Activated T-cell treated with anti-CD3 and anti-CD28 coated beads for 1 hour (primary cell): Measurements from ENCODE around the gene ZNF107.
A peak's percentile ranks its signal among the peaks of the same experiment; 100 is the strongest.

Source experiments
- DNase-seq: peaks from one replicate; pipeline ENCODE4 v3.0.0-alpha.2; 2020; ENCODE audit warnings: low read depth

Gene ZNF107

GRCh38 chr7:64665980-64666662 lies at the start of gene ZNF107:
Gene ZNF107 (plus strand): TSS chr7:64666133. CDS start chr7:64666283, 150 bp downstream.
- peak; percentile 65 for DNase-seq

GRCh38 chr7:64618785-64619456 lies 47.0 kb upstream of the ZNF107 start:
- DNase-seq = no peak

- no peak for DNase-seq
These were observed 46.2 kb upstream of the ZNF107 start for GRCh38 chr7:64619705-64620104.

GRCh38 chr7:64621656-64622055 lies 44.3 kb upstream of the ZNF107 start:
- no peak for DNase-seq

DNA sequence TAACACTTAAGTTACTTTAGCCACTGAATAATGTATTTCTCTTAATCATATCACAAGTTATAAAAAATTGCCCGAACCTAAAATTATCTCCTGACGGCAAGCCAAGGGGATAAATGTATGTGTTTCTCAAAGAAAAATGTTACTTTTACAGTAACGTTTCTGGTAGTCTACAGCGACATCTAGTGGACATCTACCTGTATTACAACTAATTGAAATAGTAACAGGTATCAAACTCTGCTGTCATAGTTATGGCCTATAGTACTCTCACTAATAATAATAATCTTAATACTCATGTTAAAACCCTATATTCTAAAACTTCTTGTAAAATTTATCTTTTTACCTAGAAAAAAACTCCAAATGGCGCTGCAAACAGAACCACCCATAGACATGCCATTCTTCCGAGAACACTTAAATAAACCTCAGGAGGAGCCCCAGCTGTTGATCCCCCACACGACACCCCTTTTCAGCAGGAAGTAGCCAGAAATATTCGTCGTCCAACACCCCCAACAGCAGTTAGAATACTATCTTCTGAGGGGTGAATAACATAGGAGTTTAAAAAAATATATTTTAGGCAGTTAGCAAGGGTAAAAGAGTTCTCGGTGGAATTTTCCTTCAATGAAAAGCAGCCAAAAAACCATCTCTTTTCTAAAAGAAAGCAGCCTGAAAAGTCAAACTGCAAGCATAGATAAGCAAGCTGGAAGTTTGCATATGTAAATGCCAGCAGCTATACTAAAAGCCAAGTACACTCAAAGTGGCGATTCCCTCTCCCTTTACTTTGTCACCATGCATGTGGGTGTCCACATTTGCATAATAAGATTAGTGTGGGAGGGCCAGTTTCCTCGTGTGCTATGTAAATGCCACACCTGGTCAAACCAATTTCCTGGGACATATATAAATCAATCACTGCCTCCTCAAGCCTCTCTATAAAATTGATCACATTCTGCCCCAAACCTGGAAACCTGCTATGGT lies 40.5 kb upstream of the ZNF107 start:
- DNase-seq = no peak

DNA sequence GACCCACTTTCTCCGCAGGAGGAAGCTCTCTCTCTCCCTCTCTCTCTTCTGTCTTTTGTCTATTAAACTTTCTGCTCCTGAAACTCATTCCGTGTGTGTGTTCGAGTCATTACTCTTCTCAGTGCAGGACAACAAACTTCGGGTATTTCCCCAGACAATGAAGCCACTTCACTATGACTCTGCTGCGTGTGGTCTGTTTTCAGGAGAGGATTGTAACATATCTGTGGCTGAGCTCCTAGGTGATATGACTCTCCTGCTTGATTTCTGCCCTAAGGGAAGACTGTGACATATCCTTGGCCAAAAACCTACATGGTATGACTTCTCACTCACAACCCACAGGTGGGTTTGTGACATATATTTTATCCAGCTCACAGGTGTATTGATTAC lies 39.9 kb upstream of the ZNF107 start:
- DNase-seq = no peak

DNA sequence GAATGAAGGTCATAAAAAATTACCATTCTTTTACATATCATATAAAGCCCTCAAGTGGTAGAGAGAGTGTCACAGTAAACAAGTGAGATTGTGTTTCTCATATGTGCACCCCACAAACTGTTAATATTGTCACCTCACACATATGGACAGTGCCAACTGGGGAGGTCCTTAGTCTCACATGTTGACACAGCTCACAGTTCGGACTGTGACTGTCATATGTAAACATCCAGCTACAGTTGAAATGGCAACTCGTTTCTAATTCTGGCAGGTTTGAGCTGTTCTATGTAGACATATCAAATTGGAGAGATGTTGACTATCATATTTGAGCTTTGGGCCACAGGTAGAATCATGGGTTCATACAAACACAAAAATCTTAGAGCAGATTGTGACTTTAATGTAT lies 39.4 kb upstream of the ZNF107 start:
- no peak for DNase-seq

DNA sequence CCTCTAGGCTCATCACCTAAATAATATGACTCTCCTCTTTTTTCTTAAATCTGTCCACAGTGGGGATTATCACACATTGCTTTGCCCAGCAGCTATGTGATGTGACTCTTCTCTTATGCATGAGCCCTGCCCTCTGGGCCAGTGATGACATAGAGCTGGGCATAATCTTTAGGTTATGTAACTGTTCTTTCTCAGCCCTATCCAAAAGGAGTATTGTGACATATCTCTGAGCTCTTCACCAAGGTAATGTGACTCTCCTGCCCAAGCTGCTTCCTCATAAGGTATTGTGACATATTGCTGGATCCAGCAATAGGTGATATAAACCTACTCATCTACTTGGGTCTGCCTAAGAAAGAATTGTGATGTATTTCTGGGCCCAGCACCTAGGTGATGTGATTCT lies 37.7 kb upstream of the ZNF107 start:
- no peak for DNase-seq

- DNase-seq = no peak
These were observed 37.2 kb upstream of the ZNF107 start for GRCh38 chr7:64628721-64629120.

- DNase-seq = no peak
These were observed 35.4 kb upstream of the ZNF107 start for GRCh38 chr7:64630496-64630895.

GRCh38 chr7:64632029-64632428 lies 33.9 kb upstream of the ZNF107 start:
- no peak for DNase-seq

DNA sequence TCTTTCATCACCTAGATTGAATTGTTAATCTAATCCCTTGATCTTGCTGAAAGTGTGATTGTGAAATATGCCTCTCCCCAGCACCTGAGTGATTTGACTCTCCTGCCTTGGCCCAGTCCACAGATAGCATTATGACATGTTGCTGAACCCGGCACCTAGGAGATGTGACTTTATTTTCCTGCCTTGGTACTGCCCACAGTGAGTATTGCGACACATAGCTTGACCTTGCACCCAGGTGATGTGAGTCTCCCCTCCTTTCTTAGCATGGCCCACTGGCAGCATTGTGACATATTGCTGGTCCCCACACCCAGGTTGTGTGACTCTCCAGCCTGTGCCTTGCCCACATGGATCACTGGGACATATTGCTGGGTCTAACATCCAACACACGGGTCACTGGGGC lies 32.5 kb upstream of the ZNF107 start:
- no peak for DNase-seq

- DNase-seq = no peak
These were observed 31.4 kb upstream of the ZNF107 start for GRCh38 chr7:64634406-64635062.

GRCh38 chr7:64636386-64636785 lies 29.5 kb upstream of the ZNF107 start:
- no peak for DNase-seq

- no peak for DNase-seq
These were observed 28.1 kb upstream of the ZNF107 start for GRCh38 chr7:64637521-64638445.

GRCh38 chr7:64638822-64639221 lies 27.1 kb upstream of the ZNF107 start:
- no peak for DNase-seq

GRCh38 chr7:64639267-64640001 lies 26.5 kb upstream of the ZNF107 start:
- no peak for DNase-seq

DNA sequence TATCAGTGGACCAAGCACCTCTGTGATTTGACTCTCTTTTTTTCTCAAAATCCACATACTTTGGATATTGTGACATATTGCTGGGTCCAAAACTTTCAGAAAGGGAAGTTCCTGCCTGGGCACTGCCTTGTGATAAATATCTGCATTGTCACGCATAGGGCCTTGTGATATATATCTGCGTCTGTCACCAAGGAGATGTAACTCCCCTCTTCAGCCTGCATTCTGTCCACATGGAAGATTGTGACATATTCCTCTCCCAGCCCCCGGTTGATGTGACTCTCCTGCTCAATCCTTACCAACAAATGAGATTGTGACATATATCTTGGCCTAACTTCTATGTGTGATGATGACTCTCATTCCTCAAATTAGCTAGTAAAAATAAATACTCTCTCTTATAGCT lies 25.4 kb upstream of the ZNF107 start:
- DNase-seq = no peak

- DNase-seq = no peak
These were observed 23.9 kb upstream of the ZNF107 start for GRCh38 chr7:64642046-64642445.

DNA sequence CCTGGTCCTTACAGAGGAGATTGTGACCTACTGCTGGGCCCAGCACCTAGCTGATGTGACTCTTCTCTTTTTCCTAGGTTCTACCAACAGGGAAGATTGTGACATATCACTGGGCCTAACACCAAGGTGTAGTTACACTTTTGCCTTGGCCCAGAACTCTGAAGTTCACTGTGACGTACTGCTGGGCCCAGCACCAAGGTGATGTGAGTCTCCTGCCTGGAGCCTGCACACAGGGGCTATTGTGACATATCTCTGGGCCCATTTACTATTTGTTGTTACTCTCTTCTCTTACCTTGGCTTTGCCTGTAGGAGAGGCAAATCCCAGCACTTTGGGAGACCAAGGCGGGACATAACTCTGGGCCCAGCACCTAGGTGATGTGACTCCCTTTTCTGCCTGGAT lies 23.1 kb upstream of the ZNF107 start:
- no peak for DNase-seq
